Measurements from ENCODE around the gene EPB41L2. TPM values are rescaled to one million over a fixed set of nuclear protein-coding genes. Genes with fewer than 3 reads are reported as not detected.

The EPB41L2 gene
- total RNA-seq, 1 experiment from 2014 or later = 199 TPM

DNA sequence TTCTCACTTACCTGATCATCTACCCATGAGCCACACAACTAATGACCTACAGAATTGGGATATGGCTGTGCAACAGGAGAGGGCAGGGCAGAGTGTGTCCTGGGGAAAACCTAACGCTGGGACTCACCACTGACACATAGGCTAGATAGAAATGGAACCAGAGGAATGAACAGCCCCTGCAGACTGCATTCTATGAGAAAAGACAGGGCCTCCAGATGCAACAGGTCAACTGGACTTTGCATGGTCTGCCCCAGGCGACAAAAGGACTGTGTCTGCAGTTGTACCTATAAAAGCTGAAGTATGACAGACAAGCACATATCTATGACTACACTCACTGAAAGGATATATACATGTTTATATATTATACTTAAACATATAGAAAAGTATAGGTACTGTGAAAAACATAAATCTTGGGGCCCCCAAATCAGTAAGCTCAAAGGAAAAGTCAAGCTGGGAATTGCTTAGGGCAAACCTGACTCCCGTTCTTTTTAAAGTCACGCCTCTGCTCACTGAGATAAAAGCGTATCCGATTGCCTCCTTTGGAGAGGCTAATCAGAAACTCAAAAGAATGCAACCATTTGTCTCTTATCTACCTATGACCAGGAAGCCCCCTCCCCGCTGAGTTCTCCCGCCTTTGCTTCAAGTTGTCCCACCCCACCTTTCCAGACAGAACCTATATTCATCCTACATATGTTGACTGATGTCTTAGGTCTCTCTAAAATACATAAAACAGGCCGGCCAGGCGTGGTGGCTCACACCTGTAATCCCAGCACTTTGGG is 68.5 kb downstream of the EPB41L2 start:
- Histone ChIP-seq H3K27me3 (ENCODE audit: control insufficient read depth, insufficient read depth, low read length) (no peaks in the 10 kb centered on the region), H3K4me1 (ENCODE audit: control insufficient read depth, insufficient read depth, low read length) (peaks cover 43% of the 10 kb centered on the region), H3K36me3 (ENCODE audit: control insufficient read depth, insufficient read depth, low read length) (no peaks in the 10 kb centered on the region), H3K4me3 (ENCODE audit: low read depth in 2 of 2, low read length in 2 of 2) (no peak overlapping the region), H3K9me3 (ENCODE audit: control insufficient read depth, insufficient read depth, low read depth, low read length) (no peaks in the 10 kb centered on the region), H3K27ac (ENCODE audit: low read length) (peak overlapping the region; percentile 31; the same call in 1 of the 2 replicates)
- BruUV-seq (replicated peaks) = no TSS peak
- TF ChIP-seq, protein P1, sequence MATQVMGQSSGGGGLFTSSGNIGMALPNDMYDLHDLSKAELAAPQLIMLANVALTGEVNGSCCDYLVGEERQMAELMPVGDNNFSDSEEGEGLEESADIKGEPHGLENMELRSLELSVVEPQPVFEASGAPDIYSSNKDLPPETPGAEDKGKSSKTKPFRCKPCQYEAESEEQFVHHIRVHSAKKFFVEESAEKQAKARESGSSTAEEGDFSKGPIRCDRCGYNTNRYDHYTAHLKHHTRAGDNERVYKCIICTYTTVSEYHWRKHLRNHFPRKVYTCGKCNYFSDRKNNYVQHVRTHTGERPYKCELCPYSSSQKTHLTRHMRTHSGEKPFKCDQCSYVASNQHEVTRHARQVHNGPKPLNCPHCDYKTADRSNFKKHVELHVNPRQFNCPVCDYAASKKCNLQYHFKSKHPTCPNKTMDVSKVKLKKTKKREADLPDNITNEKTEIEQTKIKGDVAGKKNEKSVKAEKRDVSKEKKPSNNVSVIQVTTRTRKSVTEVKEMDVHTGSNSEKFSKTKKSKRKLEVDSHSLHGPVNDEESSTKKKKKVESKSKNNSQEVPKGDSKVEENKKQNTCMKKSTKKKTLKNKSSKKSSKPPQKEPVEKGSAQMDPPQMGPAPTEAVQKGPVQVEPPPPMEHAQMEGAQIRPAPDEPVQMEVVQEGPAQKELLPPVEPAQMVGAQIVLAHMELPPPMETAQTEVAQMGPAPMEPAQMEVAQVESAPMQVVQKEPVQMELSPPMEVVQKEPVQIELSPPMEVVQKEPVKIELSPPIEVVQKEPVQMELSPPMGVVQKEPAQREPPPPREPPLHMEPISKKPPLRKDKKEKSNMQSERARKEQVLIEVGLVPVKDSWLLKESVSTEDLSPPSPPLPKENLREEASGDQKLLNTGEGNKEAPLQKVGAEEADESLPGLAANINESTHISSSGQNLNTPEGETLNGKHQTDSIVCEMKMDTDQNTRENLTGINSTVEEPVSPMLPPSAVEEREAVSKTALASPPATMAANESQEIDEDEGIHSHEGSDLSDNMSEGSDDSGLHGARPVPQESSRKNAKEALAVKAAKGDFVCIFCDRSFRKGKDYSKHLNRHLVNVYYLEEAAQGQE (IDR thresholded peaks at IDR 0.05; ENCODE audit: insufficient read depth in 1 of 2, low read depth in 2 of 2, low read length in 1 of 2) = no peak
- TF ChIP-seq SIN3A (IDR thresholded peaks at IDR 0.05; ENCODE audit: borderline replicate concordance, insufficient read depth, low read depth, low read length) (no peak), TCF7L2 (IDR thresholded peaks at IDR 0.05; ENCODE audit: low read depth, low read length) (no peak), POLR2AphosphoS5 (IDR thresholded peaks at IDR 0.05; ENCODE audit: low read depth, low read length) (no peak)
- TF ChIP-seq, protein P2, sequence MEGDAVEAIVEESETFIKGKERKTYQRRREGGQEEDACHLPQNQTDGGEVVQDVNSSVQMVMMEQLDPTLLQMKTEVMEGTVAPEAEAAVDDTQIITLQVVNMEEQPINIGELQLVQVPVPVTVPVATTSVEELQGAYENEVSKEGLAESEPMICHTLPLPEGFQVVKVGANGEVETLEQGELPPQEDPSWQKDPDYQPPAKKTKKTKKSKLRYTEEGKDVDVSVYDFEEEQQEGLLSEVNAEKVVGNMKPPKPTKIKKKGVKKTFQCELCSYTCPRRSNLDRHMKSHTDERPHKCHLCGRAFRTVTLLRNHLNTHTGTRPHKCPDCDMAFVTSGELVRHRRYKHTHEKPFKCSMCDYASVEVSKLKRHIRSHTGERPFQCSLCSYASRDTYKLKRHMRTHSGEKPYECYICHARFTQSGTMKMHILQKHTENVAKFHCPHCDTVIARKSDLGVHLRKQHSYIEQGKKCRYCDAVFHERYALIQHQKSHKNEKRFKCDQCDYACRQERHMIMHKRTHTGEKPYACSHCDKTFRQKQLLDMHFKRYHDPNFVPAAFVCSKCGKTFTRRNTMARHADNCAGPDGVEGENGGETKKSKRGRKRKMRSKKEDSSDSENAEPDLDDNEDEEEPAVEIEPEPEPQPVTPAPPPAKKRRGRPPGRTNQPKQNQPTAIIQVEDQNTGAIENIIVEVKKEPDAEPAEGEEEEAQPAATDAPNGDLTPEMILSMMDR (IDR thresholded peaks at IDR 0.05) = no peak
- CTCF ChIA-PET = no interaction called here
- no peak for DNase-seq (ENCODE audit: low read depth, low spot score)
- POLR2A ChIA-PET = no interaction called here
- in situ Hi-C loops (cut with HindIII; ENCODE audit: low pct_unique_long_range_greater_than_20kb, low sequenced_read_pairs) = no loop called here
- no peak for ATAC-seq
- intact Hi-C loops (cut with micrococcal nuclease; ENCODE audit: unreplicated experiment) = no loop called here

DNA sequence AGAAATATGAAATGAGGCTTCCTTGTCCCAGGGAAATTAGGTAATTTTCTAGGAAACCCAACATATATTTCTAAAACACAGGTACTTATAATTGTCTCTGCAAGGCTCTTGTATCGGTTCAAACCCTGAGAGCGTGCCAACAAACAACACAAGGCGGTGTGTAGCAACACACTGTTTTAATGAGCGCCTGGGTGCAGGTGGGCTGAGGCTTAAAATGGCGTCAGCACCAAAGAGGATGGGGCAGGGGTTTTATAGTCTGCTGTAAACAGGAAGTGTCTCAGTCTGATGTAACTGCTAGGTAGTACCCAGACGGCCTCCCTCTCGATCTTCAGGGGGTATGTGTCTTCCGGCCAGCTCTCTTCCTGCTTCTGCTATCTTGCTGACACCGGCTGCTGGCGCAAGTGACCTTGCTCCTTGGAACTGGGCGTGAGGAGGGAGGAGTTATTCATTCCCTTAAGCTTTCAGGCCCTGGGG is 69.7 kb downstream of the EPB41L2 start:
- Histone ChIP-seq H3K36me3 (ENCODE audit: control insufficient read depth, insufficient read depth, low read length) (no peaks in the 10 kb centered on the region), H3K9me3 (ENCODE audit: control insufficient read depth, insufficient read depth, low read depth, low read length) (no peaks in the 10 kb centered on the region), H3K27ac (ENCODE audit: low read length) (no peak overlapping the region; the same call in 1 of the 2 replicates), H3K27me3 (ENCODE audit: control insufficient read depth, insufficient read depth, low read length) (no peaks in the 10 kb centered on the region), H3K4me1 (ENCODE audit: control insufficient read depth, insufficient read depth, low read length) (peaks cover 33% of the 10 kb centered on the region), H3K4me3 (ENCODE audit: low read depth in 2 of 2, low read length in 2 of 2) (no peak overlapping the region)
- ATAC-seq (no peak), DNase-seq (ENCODE audit: low read depth, low spot score) (no peak)
- ChIA-PET CTCF (no interaction called here), POLR2A (no interaction called here)
- intact Hi-C loops (cut with micrococcal nuclease; ENCODE audit: unreplicated experiment) = no loop called here
- no TSS peak for BruUV-seq (replicated peaks)
- no peak for TF ChIP-seq TCF7L2 (IDR thresholded peaks at IDR 0.05; ENCODE audit: low read depth, low read length)
- no peak for TF ChIP-seq POLR2AphosphoS5 (IDR thresholded peaks at IDR 0.05; ENCODE audit: low read depth, low read length)
- in situ Hi-C loops (cut with HindIII; ENCODE audit: low pct_unique_long_range_greater_than_20kb, low sequenced_read_pairs) = no loop called here
